HL-60 (cell line): Measurements from ENCODE around the gene SMIM44.
A peak's percentile ranks its signal among the peaks of the same experiment; 100 is the strongest.

Experiments
- DNase-seq, 2 experiments: peaks; one replicate each; pipeline ENCODE4 v3.0.0-alpha.2; 2010 to 2020; ENCODE audit warnings: low read depth in 1 of 2, low spot score in 1 of 2
- H3K27ac ChIP-seq: fragments of 250-450 bp; sonication (Bioruptor Pico); replicated peaks from 2 replicates; pipeline ENCODE4 v1.5.1; 2020; ENCODE audit warnings: mild to moderate bottlenecking, moderate library complexity
- H3K27me3 ChIP-seq: fragments of 250-450 bp; sonication (Bioruptor Pico); 2 replicates; pipeline ENCODE4 v1.5.1; 2021; ENCODE audit warnings: mild to moderate bottlenecking, moderate library complexity; ENCODE audit not compliant: insufficient read depth, poor library complexity, severe bottlenecking
- H3K4me3 ChIP-seq: replicated peaks from 2 replicates; pipeline ENCODE4 v1.5.1; 2011; ENCODE audit warnings: mild to moderate bottlenecking, control low read depth, low read length; ENCODE audit not compliant: insufficient read depth
- GABPA ChIP-seq: IDR thresholded peaks from 2 replicates; pipeline ENCODE4 v1.6.1; 2012; ENCODE audit warnings: low read depth
- POLR2AphosphoS5 ChIP-seq: IDR thresholded peaks from 2 replicates; pipeline ENCODE4 v1.6.1; 2012; ENCODE audit warnings: low read depth
- SPI1 ChIP-seq: IDR thresholded peaks from 2 replicates; pipeline ENCODE4 v1.6.1; 2012; ENCODE audit warnings: low read depth, mild to moderate bottlenecking, borderline replicate concordance
- TF ChIP-seq, protein P1 (sequence below): IDR thresholded peaks from one replicate; pipeline ENCODE4 v1.5.1; 2011; ENCODE audit warnings: low read length, control low read depth, inconsistent platforms; ENCODE audit not compliant: insufficient read depth
- TF ChIP-seq, protein P2 (sequence below): IDR thresholded peaks from 2 replicates; pipeline ENCODE4 v1.6.1; 2012; ENCODE audit warnings: low read depth; ENCODE audit not compliant: insufficient replicate concordance

SMIM44 gene

DNA sequence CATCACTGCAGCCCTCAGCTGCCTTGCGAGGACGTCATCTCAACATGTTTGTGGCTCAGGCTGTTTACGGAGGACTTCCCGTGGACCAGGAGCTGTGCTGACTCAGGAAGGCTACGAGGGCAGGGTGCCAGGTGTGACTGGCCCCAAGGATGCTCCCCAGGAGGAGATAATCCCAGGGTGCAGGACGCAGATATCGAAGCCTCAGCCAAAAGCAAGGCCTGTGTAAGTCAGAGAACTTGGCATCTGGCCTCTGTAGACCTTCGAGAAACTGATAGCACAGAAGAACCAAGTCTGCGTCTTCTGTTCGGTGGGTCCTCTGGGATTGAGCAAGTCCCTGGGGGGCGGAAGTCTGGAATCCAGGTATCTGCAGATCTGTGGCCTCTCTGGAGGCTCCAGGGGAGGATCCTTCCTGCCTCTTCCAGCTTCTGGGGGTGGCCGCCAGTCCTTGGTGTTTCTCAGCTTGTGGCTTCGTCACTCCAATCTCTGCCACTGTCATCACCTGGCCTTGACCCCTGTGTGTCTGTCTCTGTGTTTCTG is 19.9 kb upstream of the SMIM44 start:
- H3K27ac ChIP-seq: no peak overlapping the region
- DNase-seq: no peak
- H3K27me3 ChIP-seq: no peaks in the 10 kb centered on the region
- H3K4me3 ChIP-seq: no peak overlapping the region
- TF ChIP-seq POLR2AphosphoS5: no peak
- TF ChIP-seq, protein P1, sequence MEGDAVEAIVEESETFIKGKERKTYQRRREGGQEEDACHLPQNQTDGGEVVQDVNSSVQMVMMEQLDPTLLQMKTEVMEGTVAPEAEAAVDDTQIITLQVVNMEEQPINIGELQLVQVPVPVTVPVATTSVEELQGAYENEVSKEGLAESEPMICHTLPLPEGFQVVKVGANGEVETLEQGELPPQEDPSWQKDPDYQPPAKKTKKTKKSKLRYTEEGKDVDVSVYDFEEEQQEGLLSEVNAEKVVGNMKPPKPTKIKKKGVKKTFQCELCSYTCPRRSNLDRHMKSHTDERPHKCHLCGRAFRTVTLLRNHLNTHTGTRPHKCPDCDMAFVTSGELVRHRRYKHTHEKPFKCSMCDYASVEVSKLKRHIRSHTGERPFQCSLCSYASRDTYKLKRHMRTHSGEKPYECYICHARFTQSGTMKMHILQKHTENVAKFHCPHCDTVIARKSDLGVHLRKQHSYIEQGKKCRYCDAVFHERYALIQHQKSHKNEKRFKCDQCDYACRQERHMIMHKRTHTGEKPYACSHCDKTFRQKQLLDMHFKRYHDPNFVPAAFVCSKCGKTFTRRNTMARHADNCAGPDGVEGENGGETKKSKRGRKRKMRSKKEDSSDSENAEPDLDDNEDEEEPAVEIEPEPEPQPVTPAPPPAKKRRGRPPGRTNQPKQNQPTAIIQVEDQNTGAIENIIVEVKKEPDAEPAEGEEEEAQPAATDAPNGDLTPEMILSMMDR: no peak
- TF ChIP-seq SPI1: no peak
- TF ChIP-seq GABPA: no peak
- TF ChIP-seq, protein P2, sequence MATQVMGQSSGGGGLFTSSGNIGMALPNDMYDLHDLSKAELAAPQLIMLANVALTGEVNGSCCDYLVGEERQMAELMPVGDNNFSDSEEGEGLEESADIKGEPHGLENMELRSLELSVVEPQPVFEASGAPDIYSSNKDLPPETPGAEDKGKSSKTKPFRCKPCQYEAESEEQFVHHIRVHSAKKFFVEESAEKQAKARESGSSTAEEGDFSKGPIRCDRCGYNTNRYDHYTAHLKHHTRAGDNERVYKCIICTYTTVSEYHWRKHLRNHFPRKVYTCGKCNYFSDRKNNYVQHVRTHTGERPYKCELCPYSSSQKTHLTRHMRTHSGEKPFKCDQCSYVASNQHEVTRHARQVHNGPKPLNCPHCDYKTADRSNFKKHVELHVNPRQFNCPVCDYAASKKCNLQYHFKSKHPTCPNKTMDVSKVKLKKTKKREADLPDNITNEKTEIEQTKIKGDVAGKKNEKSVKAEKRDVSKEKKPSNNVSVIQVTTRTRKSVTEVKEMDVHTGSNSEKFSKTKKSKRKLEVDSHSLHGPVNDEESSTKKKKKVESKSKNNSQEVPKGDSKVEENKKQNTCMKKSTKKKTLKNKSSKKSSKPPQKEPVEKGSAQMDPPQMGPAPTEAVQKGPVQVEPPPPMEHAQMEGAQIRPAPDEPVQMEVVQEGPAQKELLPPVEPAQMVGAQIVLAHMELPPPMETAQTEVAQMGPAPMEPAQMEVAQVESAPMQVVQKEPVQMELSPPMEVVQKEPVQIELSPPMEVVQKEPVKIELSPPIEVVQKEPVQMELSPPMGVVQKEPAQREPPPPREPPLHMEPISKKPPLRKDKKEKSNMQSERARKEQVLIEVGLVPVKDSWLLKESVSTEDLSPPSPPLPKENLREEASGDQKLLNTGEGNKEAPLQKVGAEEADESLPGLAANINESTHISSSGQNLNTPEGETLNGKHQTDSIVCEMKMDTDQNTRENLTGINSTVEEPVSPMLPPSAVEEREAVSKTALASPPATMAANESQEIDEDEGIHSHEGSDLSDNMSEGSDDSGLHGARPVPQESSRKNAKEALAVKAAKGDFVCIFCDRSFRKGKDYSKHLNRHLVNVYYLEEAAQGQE: no peak

DNA sequence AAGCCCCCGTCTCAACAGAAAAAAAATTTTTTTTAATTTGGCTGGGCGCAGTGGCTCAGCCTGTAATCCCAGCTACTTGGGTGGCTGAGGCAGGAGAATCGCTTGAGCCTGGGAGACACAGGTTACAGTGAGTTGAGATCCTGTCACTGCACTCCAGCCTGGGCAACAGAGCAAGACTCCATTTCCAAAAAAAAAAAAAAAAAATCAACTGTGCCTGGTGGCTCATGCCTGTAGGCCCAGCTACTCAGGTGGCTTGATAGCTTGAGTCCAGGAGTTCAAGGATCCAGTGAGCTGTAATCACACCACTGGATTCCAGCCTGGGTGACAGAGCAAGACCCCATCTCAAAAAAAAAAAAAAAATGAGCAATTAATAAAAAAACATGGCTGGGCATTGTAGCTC is 18.5 kb upstream of the SMIM44 start:
- Histone ChIP-seq H3K27me3 (no peaks in the 10 kb centered on the region), H3K27ac (no peak overlapping the region), H3K4me3 (no peak overlapping the region)
- TF ChIP-seq POLR2AphosphoS5: no peak
- TF ChIP-seq, protein P1: no peak
- no peak for TF ChIP-seq GABPA
- TF ChIP-seq, protein P2: no peak
- TF ChIP-seq SPI1: no peak
- no peak for DNase-seq

DNA sequence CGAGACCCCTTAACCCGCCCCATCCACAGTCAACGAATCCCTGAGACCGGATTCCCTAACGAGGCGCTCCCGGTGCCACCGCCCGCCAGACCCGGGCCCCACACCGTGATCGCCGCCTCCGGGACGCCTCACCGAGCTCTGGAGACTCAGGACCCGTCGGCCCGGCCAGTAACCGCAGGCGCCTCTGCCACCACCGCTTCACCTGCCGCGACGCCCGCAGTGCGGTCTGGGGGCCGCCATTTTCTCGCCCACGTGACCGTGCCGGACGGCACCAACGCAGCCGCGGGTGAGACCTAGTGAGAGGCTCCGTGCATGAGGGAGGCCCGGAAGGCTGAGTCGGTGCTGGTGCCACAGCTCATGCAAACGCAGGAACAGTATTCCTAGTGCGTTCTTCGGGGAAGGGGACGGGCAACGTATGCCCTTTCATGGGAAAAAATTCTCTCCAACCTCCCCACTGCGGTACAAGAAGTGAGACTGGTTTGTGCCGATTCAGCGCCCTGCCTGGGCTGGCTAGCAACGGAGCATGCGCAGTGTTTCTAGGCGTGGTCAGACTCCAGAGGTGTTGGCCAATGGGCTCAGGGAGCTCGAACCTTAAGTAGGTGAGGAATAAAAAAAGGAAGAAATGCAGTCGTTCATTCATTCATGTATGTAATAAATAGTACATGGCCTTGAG is 17.3 kb upstream of the SMIM44 start, which contains the start of gene DOHH:
Gene DOHH (minus strand): TSS at position 246 of the 673 bp plus-strand sequence. CDS start 3,860 bp downstream, outside the sequence.
- H3K27me3 ChIP-seq: no peaks in the 10 kb centered on the region
- peak; percentile 97 for DNase-seq
- peak within 1 kb of the TSS; percentile 100 for H3K27ac ChIP-seq
- H3K4me3 ChIP-seq: peak within 1 kb of the TSS; percentile 99
- TF ChIP-seq POLR2AphosphoS5 (peak; percentile 90), GABPA (no peak)
- TF ChIP-seq, protein P2: peak; percentile 76
- TF ChIP-seq, protein P1: no peak
